Peyer's patch (tissue), 4 donors: ENCODE data around the gene GLIS2. TPM values are rescaled to one million over a fixed set of nuclear protein-coding genes. Genes with fewer than 3 reads are reported as not detected.
A peak's percentile ranks its signal among the peaks of the same experiment; 100 is the strongest.

ENCODE experiments used
- DNase-seq, 3 donors: peaks; one replicate each; pipeline ENCODE4 v3.0.0-alpha.2; 2017 to 2019
- H3K27ac ChIP-seq, 4 donors: fragments of 200-600 bp; sonication (generic); one replicate each; pipeline ENCODE4 v1.5.1; 2016 to 2019
- H3K27me3 ChIP-seq, 2 donors: fragments of 200-600 bp; sonication (generic); one replicate each; pipeline ENCODE4 v1.5.1; 2019
- H3K36me3 ChIP-seq, 3 donors: fragments of 200-600 bp; sonication (generic); one replicate each; pipeline ENCODE4 v1.5.1; 2016 to 2019
- H3K4me1 ChIP-seq, 4 donors: fragments of 200-600 bp; sonication (generic); one replicate each; pipeline ENCODE4 v1.5.1; 2016 to 2019
- H3K4me3 ChIP-seq, 4 donors: fragments of 200-600 bp; sonication (generic); 1 replicate in 3 of 4; 2 replicates in 1 of 4; pipeline ENCODE4 v1.5.1; 2016 to 2019; ENCODE audit warnings: mild to moderate bottlenecking in 1 of 4
- H3K9me3 ChIP-seq, 4 donors: fragments of 200-600 bp; sonication (generic); one replicate each; pipeline ENCODE4 v1.5.1; 2016 to 2019; ENCODE audit warnings: mild to moderate bottlenecking in 1 of 4
- POLR2A ChIP-seq, 2 donors: fragments of 450-650 bp; IDR thresholded peaks; one replicate each; pipeline ENCODE4 v1.5.1; 2017; ENCODE audit warnings: antibody characterized with exemption in 2 of 2, mild to moderate bottlenecking in 2 of 2, moderate library complexity in 2 of 2
- total RNA-seq, 4 donors: library from RNA; depleted of rRNA; stranded (reverse); fragments of >200 nt; gene quantifications; one replicate each; pipeline ENCODE4 v1.1.0, GENCODE V29; 2016
- TF ChIP-seq, protein P1 (sequence below), 6 experiments: fragments of 450-650 bp in 4 of 6; fragments of 200-600 bp in 2 of 6; sonication (generic) in 1 of 6; IDR thresholded peaks; one replicate each; pipeline ENCODE4 v1.5.1; 2017 to 2019; ENCODE audit warnings: antibody characterized with exemption in 6 of 6, mild to moderate bottlenecking in 3 of 6, moderate library complexity in 1 of 6

Gene GLIS2
- total RNA-seq, 4 donors from 2014 or later, result 0.35 to 3.3 (median 1.7) TPM

DNA sequence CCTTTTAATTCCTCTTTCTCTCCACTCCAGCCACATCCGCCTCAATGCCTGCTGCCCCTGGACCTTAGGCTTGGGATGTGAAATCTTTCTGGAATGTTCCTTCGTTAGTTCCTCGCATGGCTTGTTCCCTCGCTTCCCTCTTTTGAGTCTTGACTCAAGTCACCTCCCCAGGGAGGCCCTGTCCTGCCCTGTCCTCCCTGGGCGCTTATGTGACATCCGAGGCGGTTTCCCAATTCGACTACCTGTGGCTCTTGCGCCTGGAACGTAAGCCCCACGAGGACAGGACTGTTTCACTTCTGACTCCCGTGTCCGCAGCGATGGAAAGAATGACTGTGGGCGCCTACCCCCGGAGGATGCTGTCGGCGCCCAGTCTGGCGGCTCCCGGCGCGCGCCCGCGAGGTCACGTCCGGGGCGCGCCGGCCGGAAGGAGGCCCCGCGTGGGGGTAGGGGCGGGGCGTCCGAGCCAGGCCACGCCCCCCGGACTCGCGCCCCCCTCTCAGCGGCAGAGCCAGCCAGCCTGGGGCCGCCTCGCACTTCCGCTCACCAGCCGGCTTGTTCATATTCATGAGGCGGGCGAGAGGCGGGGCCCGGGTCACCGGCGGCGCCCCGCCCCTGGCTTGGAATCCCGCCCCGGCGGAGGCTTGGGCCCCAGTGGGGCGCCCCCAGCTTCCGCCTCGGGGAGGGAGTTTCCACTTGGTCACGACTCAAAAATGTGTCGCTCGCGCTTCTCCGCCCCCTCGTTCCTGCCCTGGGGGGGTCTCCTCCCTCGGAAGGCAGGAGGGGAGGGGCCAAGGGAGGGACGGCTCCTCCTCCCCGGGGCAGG lies 8.4 kb upstream of the GLIS2 start:
- no peaks in the 10 kb centered on the region for H3K9me3 ChIP-seq

DNA sequence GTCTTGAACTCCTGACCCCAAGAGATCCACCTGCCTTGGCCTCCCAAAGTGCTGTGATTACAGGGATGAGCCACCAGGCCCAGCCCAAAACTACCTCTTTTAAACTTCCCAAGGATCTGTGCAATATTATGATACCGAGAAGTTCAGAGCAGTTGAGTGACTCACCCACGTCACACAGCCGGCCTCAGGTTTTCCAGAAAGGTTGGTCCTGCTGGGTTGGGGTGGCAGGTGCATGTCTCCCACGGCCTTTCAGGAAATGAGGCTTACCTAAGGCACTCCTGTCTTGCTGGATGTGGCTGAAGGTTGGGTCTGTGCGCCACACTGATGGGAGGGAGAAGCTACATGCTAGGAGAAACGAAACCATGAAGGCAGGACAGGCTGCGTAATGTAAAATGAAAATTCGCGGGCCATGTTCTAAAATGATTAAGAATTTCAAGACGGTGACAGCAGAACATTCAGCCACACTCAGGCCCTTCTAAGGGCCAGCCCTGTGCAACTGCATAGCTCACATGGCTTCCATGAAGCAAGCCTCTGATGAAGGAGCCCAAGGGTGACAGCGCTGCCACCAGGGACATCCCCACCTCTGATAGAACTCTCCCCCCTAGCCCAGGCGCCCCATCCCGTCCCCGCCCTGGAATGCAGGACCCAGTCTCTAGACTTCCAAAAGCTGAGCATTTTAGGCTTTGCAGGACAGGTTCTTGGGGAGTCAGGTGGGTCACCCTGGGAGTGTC lies 6.6 kb upstream of the GLIS2 start:
- Histone ChIP-seq H3K4me1 (peaks cover 0 to 22% (median 13%) of the 10 kb centered on the region in 4 donors), H3K27ac (peak overlapping the region in 1 of 4 donors; percentile 43), H3K9me3 (no peaks in the 10 kb centered on the region), H3K36me3 (no peaks in the 10 kb centered on the region), H3K4me3 (no peak overlapping the region), H3K27me3 (no peaks in the 10 kb centered on the region)
- TF ChIP-seq, protein P1, sequence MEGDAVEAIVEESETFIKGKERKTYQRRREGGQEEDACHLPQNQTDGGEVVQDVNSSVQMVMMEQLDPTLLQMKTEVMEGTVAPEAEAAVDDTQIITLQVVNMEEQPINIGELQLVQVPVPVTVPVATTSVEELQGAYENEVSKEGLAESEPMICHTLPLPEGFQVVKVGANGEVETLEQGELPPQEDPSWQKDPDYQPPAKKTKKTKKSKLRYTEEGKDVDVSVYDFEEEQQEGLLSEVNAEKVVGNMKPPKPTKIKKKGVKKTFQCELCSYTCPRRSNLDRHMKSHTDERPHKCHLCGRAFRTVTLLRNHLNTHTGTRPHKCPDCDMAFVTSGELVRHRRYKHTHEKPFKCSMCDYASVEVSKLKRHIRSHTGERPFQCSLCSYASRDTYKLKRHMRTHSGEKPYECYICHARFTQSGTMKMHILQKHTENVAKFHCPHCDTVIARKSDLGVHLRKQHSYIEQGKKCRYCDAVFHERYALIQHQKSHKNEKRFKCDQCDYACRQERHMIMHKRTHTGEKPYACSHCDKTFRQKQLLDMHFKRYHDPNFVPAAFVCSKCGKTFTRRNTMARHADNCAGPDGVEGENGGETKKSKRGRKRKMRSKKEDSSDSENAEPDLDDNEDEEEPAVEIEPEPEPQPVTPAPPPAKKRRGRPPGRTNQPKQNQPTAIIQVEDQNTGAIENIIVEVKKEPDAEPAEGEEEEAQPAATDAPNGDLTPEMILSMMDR (IDR thresholded peaks at IDR 0.05), result no peak
- TF ChIP-seq POLR2A (IDR thresholded peaks at IDR 0.05), result no peak
- no peak for DNase-seq

More for the DNA sequence above, 8.4 kb upstream of the GLIS2 start:
- peak; percentile 95 to 98 (median 96) for DNase-seq
- TF ChIP-seq, protein P1 (IDR thresholded peaks at IDR 0.05), result peak in 1 of 6 experiments; percentile 3
- TF ChIP-seq POLR2A (IDR thresholded peaks at IDR 0.05), result peak; percentile 25 to 29
- peak overlapping the region; percentile 79 to 83 (median 81) for H3K27ac ChIP-seq
- H3K36me3 ChIP-seq, result no peaks in the 10 kb centered on the region
- peak overlapping the region; percentile 52 to 57 (median 56) for H3K4me3 ChIP-seq
- peaks cover 0 to 14% (median 6%) of the 10 kb centered on the region in 4 donors for H3K4me1 ChIP-seq
- no peaks in the 10 kb centered on the region for H3K27me3 ChIP-seq

DNA sequence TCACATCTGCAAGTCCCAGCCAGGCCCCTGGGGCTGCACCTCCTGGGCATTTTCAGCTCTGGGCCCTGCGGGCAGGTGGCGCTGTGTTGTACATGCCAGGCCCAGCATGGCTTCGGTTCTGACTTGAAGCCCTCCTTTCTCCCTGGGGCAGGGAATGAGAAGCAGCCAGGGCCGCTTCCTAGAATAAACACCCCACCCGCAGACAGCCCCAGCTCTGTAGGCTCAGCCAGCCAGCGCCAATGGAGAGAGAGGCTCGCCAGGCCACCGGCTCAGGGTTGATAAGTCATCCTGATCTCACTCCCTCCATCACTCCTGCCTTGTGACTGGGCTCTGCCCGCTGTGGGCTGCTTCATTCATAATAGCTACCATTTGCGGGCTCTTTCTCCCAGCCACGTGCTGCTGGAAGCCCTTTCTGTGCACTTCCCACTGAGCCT lies 6.0 kb upstream of the GLIS2 start:
- Histone ChIP-seq H3K9me3 (no peaks in the 10 kb centered on the region), H3K4me3 (no peak overlapping the region), H3K27ac (peak overlapping the region in 2 of 4 donors; percentile 36 to 43), H3K36me3 (no peaks in the 10 kb centered on the region), H3K4me1 (peaks cover 0 to 26% (median 15%) of the 10 kb centered on the region in 4 donors), H3K27me3 (no peaks in the 10 kb centered on the region)
- no peak for TF ChIP-seq POLR2A (IDR thresholded peaks at IDR 0.05)
- TF ChIP-seq, protein P1 (IDR thresholded peaks at IDR 0.05), result peak; percentile 50 to 71 (median 63)
- peak; percentile 69 to 85 (median 80) for DNase-seq

DNA sequence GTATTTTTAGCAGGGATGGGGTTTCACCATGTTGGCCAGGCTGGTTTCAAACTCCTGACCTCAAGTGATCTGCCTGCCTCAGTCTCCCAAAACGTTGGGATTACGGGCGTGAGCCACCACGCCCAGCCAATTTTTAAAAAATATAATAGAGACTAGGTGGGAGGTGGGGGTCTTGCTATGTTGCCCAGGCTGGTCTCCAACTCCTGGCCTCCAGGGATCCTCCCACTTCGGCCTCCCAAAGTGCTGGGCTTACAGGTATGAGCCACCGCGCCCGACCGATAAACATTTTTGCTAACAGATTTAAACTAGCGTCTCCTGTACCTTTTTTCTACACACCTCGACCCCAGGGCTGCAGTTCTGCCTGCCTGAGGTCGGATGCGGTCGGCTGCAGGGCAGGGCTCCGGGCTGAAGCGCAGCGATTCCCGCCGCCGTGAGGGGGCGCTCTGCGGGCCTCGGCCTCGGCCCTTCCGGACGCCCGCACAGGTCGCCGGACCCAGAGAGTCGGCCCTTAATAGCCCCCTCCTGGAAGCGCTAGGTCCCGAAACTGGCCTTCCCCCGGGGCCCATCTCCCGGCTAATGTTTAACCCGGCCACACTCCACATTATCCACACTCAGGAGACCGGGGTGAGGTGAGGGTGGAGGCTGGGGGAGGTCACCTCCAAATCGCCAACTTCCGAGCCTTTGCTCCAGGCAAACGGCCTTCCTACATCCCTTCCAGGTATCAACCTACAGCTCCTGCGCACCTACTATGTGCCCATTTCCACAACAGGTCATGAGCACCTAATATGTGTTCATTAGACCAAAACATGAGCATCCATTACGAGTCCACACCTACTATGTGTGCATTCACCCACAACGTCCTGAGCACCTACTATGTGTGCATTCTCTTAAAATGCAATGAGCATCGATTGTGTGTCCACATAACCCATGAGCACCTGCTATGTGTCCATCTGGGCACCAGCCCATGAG lies 2.0 kb upstream of the GLIS2 start:
- no peak for DNase-seq
- Histone ChIP-seq H3K27me3 (no peaks in the 10 kb centered on the region), H3K4me3 (no peak overlapping the region), H3K27ac (peak overlapping the region in 3 of 4 donors; percentile 75 to 93 (median 86)), H3K4me1 (peaks cover 0 to 46% (median 14%) of the 10 kb centered on the region in 4 donors), H3K36me3 (no peaks in the 10 kb centered on the region), H3K9me3 (no peaks in the 10 kb centered on the region)
- TF ChIP-seq, protein P1 (IDR thresholded peaks at IDR 0.05), result peak in 5 of 6 experiments; percentile 24 to 48 (median 46)
- no peak for TF ChIP-seq POLR2A (IDR thresholded peaks at IDR 0.05)
